Fibroblast of lung (primary cell): ENCODE data around the gene CEP170. TPM values are rescaled to one million over a fixed set of nuclear protein-coding genes. Genes with fewer than 3 reads are reported as not detected.
A peak's percentile ranks its signal among the peaks of the same experiment; 100 is the strongest.

Source experiments
- DNase-seq, 2 donors: peaks; one replicate each; pipeline versions ENCODE4 v3.0.0 to v3.0.0-alpha.2; 2010; ENCODE audit warnings: low read depth in 2 of 2
- H2AFZ ChIP-seq: 2 replicates; pipeline ENCODE4 v1.5.1; 2012; ENCODE audit warnings: low read length, control low read depth, inconsistent platforms
- H3K27ac ChIP-seq: 2 replicates; pipeline ENCODE4 v1.5.1; 2011; ENCODE audit warnings: low read length, control low read depth; ENCODE audit not compliant: insufficient read depth
- H3K27me3 ChIP-seq: 2 replicates; pipeline ENCODE4 v1.5.1; 2011; ENCODE audit warnings: mild to moderate bottlenecking, low read length; ENCODE audit not compliant: control insufficient read depth, insufficient read depth
- H3K36me3 ChIP-seq: 2 replicates; pipeline ENCODE4 v1.5.1; 2011; ENCODE audit warnings: low read length; ENCODE audit not compliant: control insufficient read depth, insufficient read depth
- H3K4me1 ChIP-seq: 2 replicates; pipeline ENCODE4 v1.5.1; 2011; ENCODE audit warnings: low read length; ENCODE audit not compliant: control insufficient read depth, insufficient read depth; ENCODE audit errors: extremely low read depth
- H3K4me2 ChIP-seq: 2 replicates; pipeline ENCODE4 v1.5.1; 2011; ENCODE audit warnings: low read length, control low read depth; ENCODE audit not compliant: insufficient read depth; ENCODE audit errors: extremely low read depth
- H3K4me3 ChIP-seq, 4 experiments: fragments of 200-600 bp in 1 of 4; sonication (generic) in 1 of 4; replicated peaks in 1 of 4; 2 replicates each; pipeline ENCODE4 v1.5.1; 2011 to 2016; ENCODE audit warnings: low read length in 4 of 4, low read depth in 3 of 4, mild to moderate bottlenecking in 3 of 4, control low read depth in 2 of 4, inconsistent platforms in 1 of 4, mixed read lengths in 1 of 4; ENCODE audit not compliant: insufficient read depth in 1 of 4; ENCODE audit errors: control extremely low read depth in 1 of 4
- H3K79me2 ChIP-seq: 2 replicates; pipeline ENCODE4 v1.5.1; 2012; ENCODE audit warnings: mild to moderate bottlenecking, low read length, inconsistent platforms; ENCODE audit not compliant: control insufficient read depth, insufficient read depth
- H3K9ac ChIP-seq: 2 replicates; pipeline ENCODE4 v1.5.1; 2011; ENCODE audit warnings: mild to moderate bottlenecking, low read length, control low read depth; ENCODE audit not compliant: insufficient read depth
- H3K9me3 ChIP-seq: 2 replicates; pipeline ENCODE4 v1.5.1; 2012; ENCODE audit warnings: low read depth, low read length; ENCODE audit not compliant: control insufficient read depth, insufficient read depth
- H4K20me1 ChIP-seq: 2 replicates; pipeline ENCODE4 v1.5.1; 2011; ENCODE audit warnings: low read length; ENCODE audit not compliant: control insufficient read depth, insufficient read depth; ENCODE audit errors: extremely low read depth
- EZH2 ChIP-seq: IDR thresholded peaks from 2 replicates; pipeline ENCODE4 v1.5.1; 2012; ENCODE audit warnings: low read length, control low read depth, mild to moderate bottlenecking; ENCODE audit errors: missing control alignments
- polyA plus RNA-seq, 2 donors: library from polyadenylated mRNA; depleted of rRNA in 1 of 2; stranded (reverse) in 1 of 2; unstranded in 1 of 2; fragments of >200 nt; gene quantifications; 2 replicates each; pipeline ENCODE4 v1.2.1, GENCODE V29; 2011 to 2012; ENCODE audit warnings: missing spikeins in 1 of 2
- total RNA-seq: library from RNA; depleted of rRNA; stranded (reverse); fragments of >200 nt; gene quantifications from 2 replicates; pipeline ENCODE4 v1.2.1, GENCODE V29; 2014
- TF ChIP-seq, protein P1 (sequence below), 2 donors: IDR thresholded peaks in 1 of 2; conservative IDR thresholded peaks in 1 of 2; 1 replicate in 1 of 2; 2 replicates in 1 of 2; pipeline ENCODE4 v1.5.1; 2011 to 2012; ENCODE audit warnings: low read length in 2 of 2, control low read depth in 1 of 2, inconsistent platforms in 1 of 2, low read depth in 1 of 2, mild to moderate bottlenecking in 1 of 2

Gene CEP170
- total and polyA plus RNA-seq, 2 donors (not counting 1 experiment from before 2014, with no cell fraction given) = 86.0 to 92.0 TPM

DNA sequence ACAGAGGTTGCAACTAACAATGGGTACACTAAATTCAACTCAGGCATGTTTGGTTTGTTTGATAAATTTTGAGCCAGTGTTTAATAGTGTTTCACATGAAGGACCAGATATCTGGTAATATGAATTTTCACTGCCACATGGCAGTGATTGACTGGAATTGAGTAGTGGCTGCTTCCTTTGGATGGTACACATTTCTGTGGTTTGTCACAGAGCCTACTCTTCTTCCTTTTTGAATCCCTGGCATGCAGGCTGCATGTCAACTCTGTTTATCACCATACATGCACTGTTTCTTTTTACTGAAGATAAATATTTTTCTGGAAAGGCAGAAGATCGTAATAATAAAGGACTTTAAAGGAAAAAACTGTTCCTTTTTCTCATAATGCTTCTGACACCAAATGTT lies 36.2 kb upstream of the CEP170 start:
- no peak for DNase-seq
- no peak overlapping the region for H3K27ac ChIP-seq
- no peak overlapping the region for H3K4me3 ChIP-seq
- H2AFZ ChIP-seq = no peak overlapping the region
- peaks cover 13% of the 10 kb centered on the region for H3K4me1 ChIP-seq
- H3K36me3 ChIP-seq = no peaks in the 10 kb centered on the region
- no peaks in the 10 kb centered on the region for H3K27me3 ChIP-seq
- H4K20me1 ChIP-seq = no peaks in the 10 kb centered on the region
- TF ChIP-seq, protein P1, sequence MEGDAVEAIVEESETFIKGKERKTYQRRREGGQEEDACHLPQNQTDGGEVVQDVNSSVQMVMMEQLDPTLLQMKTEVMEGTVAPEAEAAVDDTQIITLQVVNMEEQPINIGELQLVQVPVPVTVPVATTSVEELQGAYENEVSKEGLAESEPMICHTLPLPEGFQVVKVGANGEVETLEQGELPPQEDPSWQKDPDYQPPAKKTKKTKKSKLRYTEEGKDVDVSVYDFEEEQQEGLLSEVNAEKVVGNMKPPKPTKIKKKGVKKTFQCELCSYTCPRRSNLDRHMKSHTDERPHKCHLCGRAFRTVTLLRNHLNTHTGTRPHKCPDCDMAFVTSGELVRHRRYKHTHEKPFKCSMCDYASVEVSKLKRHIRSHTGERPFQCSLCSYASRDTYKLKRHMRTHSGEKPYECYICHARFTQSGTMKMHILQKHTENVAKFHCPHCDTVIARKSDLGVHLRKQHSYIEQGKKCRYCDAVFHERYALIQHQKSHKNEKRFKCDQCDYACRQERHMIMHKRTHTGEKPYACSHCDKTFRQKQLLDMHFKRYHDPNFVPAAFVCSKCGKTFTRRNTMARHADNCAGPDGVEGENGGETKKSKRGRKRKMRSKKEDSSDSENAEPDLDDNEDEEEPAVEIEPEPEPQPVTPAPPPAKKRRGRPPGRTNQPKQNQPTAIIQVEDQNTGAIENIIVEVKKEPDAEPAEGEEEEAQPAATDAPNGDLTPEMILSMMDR (conservative IDR thresholded peaks at IDR 0.05 in 1 of 2, IDR thresholded peaks at IDR 0.05 in 1 of 2; ENCODE audit: low read depth in 1 of 2, low read length in 2 of 2) = no peak
- TF ChIP-seq EZH2 = no peak
- no peak overlapping the region for H3K9ac ChIP-seq
- no peak overlapping the region for H3K4me2 ChIP-seq
- H3K79me2 ChIP-seq = peaks cover 7% of the 10 kb centered on the region
- no peaks in the 10 kb centered on the region for H3K9me3 ChIP-seq

DNA sequence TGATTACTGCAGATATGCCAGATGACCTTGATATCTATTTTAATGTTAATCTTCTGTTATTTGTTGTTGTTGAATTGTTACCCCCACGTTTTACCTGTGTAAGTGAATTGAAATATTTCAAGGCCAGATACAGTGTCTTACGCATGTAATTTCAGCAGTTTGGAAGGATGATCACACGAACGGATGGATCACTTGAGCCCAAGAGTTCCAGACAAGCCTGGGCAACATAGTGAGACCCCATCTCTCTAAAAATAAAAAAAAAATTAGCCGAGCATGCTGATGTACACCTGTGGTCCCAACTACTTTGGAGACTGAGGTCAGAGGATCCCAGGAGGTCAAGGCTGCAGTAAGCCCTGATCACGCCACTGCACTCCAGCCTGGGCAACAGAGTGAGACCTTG lies 33.0 kb upstream of the CEP170 start:
- TF ChIP-seq, protein P1 (conservative IDR thresholded peaks at IDR 0.05 in 1 of 2, IDR thresholded peaks at IDR 0.05 in 1 of 2; ENCODE audit: low read depth in 1 of 2, low read length in 2 of 2) = no peak
- TF ChIP-seq EZH2 = no peak
- H3K4me2 ChIP-seq = peak overlapping the region; percentile 4
- no peaks in the 10 kb centered on the region for H3K9me3 ChIP-seq
- H3K9ac ChIP-seq = no peak overlapping the region
- H3K4me1 ChIP-seq = peaks cover 13% of the 10 kb centered on the region
- H3K4me3 ChIP-seq = no peak overlapping the region
- H3K27me3 ChIP-seq = no peaks in the 10 kb centered on the region
- H4K20me1 ChIP-seq = no peaks in the 10 kb centered on the region
- H3K27ac ChIP-seq = peak overlapping the region; percentile 66
- peaks cover 12% of the 10 kb centered on the region for H3K79me2 ChIP-seq
- H2AFZ ChIP-seq = no peak overlapping the region
- H3K36me3 ChIP-seq = no peaks in the 10 kb centered on the region
- no peak for DNase-seq

DNA sequence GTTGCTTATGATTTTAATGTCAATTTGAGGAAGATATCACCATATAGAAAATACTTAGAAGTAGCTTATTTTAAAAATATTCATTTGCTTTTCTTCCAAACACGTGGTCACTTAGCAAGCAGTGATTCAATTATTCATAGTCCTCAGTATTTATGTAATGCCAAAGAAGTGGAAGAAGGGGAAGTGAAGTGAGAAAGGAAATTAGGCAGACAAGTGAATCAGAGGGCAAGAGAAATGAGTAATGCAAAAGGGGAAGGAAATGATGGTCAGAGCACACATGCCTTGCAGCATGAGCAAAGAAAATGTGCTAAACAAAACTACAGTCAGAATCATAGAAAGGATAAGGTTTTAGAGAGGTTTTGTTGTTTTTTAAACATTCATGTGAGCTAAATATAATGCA lies 32.6 kb upstream of the CEP170 start:
- Histone ChIP-seq H3K36me3 (no peaks in the 10 kb centered on the region), H3K4me1 (peaks cover 13% of the 10 kb centered on the region), H3K27me3 (no peaks in the 10 kb centered on the region), H3K79me2 (peaks cover 12% of the 10 kb centered on the region), H3K4me2 (peak overlapping the region; percentile 4), H4K20me1 (no peaks in the 10 kb centered on the region), H3K9ac (no peak overlapping the region), H3K27ac (peak overlapping the region; percentile 66), H3K4me3 (no peak overlapping the region), H2AFZ (no peak overlapping the region), H3K9me3 (no peaks in the 10 kb centered on the region)
- TF ChIP-seq EZH2 = no peak
- TF ChIP-seq, protein P1 (conservative IDR thresholded peaks at IDR 0.05 in 1 of 2, IDR thresholded peaks at IDR 0.05 in 1 of 2; ENCODE audit: low read depth in 1 of 2, low read length in 2 of 2) = no peak
- DNase-seq = peak; percentile 87 to 96
